Measurements from ENCODE around the gene AFF4. TPM values are rescaled to one million over a fixed set of nuclear protein-coding genes. Genes with fewer than 3 reads are reported as not detected.

The AFF4 gene
- polyA plus RNA-seq, 1 of the 3 experiments (the other 2 are of a cell fraction) = 8.1 TPM

- ChIA-PET POLR2A (interaction anchor here (1.5 kb wide), 1 partner anchor 20 kb away, joined by 7 read pairs; the partner anchor contains the start of genes GDF9 and UQCRQ), CTCF (no interaction called here)
- peaks cover 70 to 78% of the 10 kb centered on the region in 2 experiments for H3K36me3 ChIP-seq (replicated peaks in 1 of 2; ENCODE audit: control insufficient read depth in 1 of 2, insufficient read depth in 2 of 2, low read length in 1 of 2)
Observed at GRCh38 chr5:132886064-132886823, 77.2 kb downstream of the AFF4 start.

GRCh38 chr5:132884548-132884947 lies 78.9 kb downstream of the AFF4 start:
- TF ChIP-seq USF2 (IDR thresholded peaks at IDR 0.05; ENCODE audit: borderline replicate concordance, low read depth, low read length) = no peak
- TF ChIP-seq POLR2AphosphoS5 (IDR thresholded peaks at IDR 0.05; ENCODE audit: low read depth, low read length) = no peak
- TF ChIP-seq FOSL2 (IDR thresholded peaks at IDR 0.05; ENCODE audit: borderline replicate concordance, low read depth) = no peak
- 86% methylated on average over 2 of the region's 2 CpGs for WGBS (ENCODE audit: low lambda C conversion rate)
- peaks cover 71 to 80% of the 10 kb centered on the region in 2 experiments for H3K36me3 ChIP-seq (replicated peaks in 1 of 2; ENCODE audit: control insufficient read depth in 1 of 2, insufficient read depth in 2 of 2, low read length in 1 of 2)
- no peak overlapping the region for H3K4me3 ChIP-seq (ENCODE audit: low read depth in 2 of 2, low read length in 1 of 2)
- no peaks in the 10 kb centered on the region for H3K27me3 ChIP-seq (ENCODE audit: insufficient read depth)
- H3K9ac ChIP-seq = no peak overlapping the region
- no peak overlapping the region for H3K4me2 ChIP-seq
- H2AFZ ChIP-seq (ENCODE audit: low read depth) = no peak overlapping the region
- H3K79me2 ChIP-seq (ENCODE audit: insufficient read depth) = peaks cover 12% of the 10 kb centered on the region; the same call in 1 of the 2 replicates
- no peaks in the 10 kb centered on the region; a peak in 1 of 4 replicates for H3K4me1 ChIP-seq (ENCODE audit: control insufficient read depth in 1 of 2, insufficient read depth in 2 of 2, low read depth in 1 of 2, low read length in 1 of 2)
- peaks cover 44% of the 10 kb centered on the region for H3F3A ChIP-seq (replicated peaks; ENCODE audit: insufficient read depth)
- no peaks in the 10 kb centered on the region for H3K9me2 ChIP-seq
- peaks cover 5% of the 10 kb centered on the region; the same call in 1 of the 2 replicates for H4K20me1 ChIP-seq (ENCODE audit: insufficient read depth)
- H3K9me3 ChIP-seq = no peaks in the 10 kb centered on the region
- ChIA-PET CTCF (interaction anchor here (0.6 to 4.2 kb wide), 10 partner anchors 8 to 176 kb away, joined by 3 to 43 read pairs (median 8); partner anchors contain the start of genes GDF9, HSPA4, SHROOM1 and UQCRQ), POLR2A (interaction anchor here (1.5 kb wide), 1 partner anchor 18 kb away, joined by 7 read pairs; the partner anchor contains the start of genes GDF9 and UQCRQ)
- peak overlapping the region in 1 of 2 experiments; percentile 32; a peak in 1 of 4 replicates for H3K27ac ChIP-seq (ENCODE audit: low read depth in 2 of 2, low read length in 1 of 2)
- no peak for DNase-seq

More at GRCh38 chr5:132886064-132886823, 77.2 kb downstream of the AFF4 start:
- H3K79me2 ChIP-seq (ENCODE audit: insufficient read depth) = peaks cover 15% of the 10 kb centered on the region; the same call in 1 of the 2 replicates
- DNase-seq = no peak
- no peak overlapping the region for H2AFZ ChIP-seq (ENCODE audit: low read depth)
- no peak for TF ChIP-seq USF1 (IDR thresholded peaks at IDR 0.05; ENCODE audit: borderline replicate concordance, low read depth)
- H3K4me1 ChIP-seq (ENCODE audit: control insufficient read depth in 1 of 2, insufficient read depth in 2 of 2, low read depth in 1 of 2, low read length in 1 of 2) = no peaks in the 10 kb centered on the region
- peaks cover 43% of the 10 kb centered on the region for H3F3A ChIP-seq (replicated peaks; ENCODE audit: insufficient read depth)
- no peaks in the 10 kb centered on the region for H3K27me3 ChIP-seq (ENCODE audit: insufficient read depth)
- no peaks in the 10 kb centered on the region for H3K9me2 ChIP-seq
- no peaks in the 10 kb centered on the region for H3K9me3 ChIP-seq
- no peak overlapping the region for H3K4me2 ChIP-seq
- H3K4me3 ChIP-seq (ENCODE audit: low read depth in 2 of 2, low read length in 1 of 2) = no peak overlapping the region
- no peak overlapping the region for H3K9ac ChIP-seq
- 98% methylated on average over 11 of the region's 11 CpGs for WGBS (ENCODE audit: low lambda C conversion rate)
- H3K27ac ChIP-seq (ENCODE audit: low read depth in 2 of 2, low read length in 1 of 2) = no peak overlapping the region
- H4K20me1 ChIP-seq (ENCODE audit: insufficient read depth) = peaks cover 8% of the 10 kb centered on the region

- H3K79me2 ChIP-seq (ENCODE audit: insufficient read depth) = peaks cover 2% of the 10 kb centered on the region; the same call in 1 of the 2 replicates
- H3K27me3 ChIP-seq (ENCODE audit: insufficient read depth) = no peaks in the 10 kb centered on the region
- no peak overlapping the region for H3K4me2 ChIP-seq
- no peak overlapping the region for H2AFZ ChIP-seq (ENCODE audit: low read depth)
- H3K36me3 ChIP-seq (replicated peaks in 1 of 2; ENCODE audit: control insufficient read depth in 1 of 2, insufficient read depth in 2 of 2, low read length in 1 of 2) = peaks cover 74 to 81% of the 10 kb centered on the region in 2 experiments
- 55% methylated on average over 2 of the region's 2 CpGs for WGBS (ENCODE audit: low lambda C conversion rate)
- ChIA-PET POLR2A (no interaction called here), CTCF (interaction anchor here (0.8 to 4.2 kb wide), 32 partner anchors 9 to 599 kb away, joined by 3 to 43 read pairs (median 4); partner anchors contain the start of genes GDF9, HSPA4, SHROOM1 and UQCRQ)
- H3K9me3 ChIP-seq = no peaks in the 10 kb centered on the region
- no peak overlapping the region for H3K4me3 ChIP-seq (ENCODE audit: low read depth in 2 of 2, low read length in 1 of 2)
- peaks cover 5% of the 10 kb centered on the region; the same call in 1 of the 2 replicates for H4K20me1 ChIP-seq (ENCODE audit: insufficient read depth)
- no peaks in the 10 kb centered on the region for H3K9me2 ChIP-seq
- no peak overlapping the region for H3K9ac ChIP-seq
- H3F3A ChIP-seq (replicated peaks; ENCODE audit: insufficient read depth) = peaks cover 37% of the 10 kb centered on the region
- peak; percentile 53 for DNase-seq
- peak overlapping the region in 1 of 2 experiments; percentile 32; a peak in 2 of 4 replicates for H3K27ac ChIP-seq (ENCODE audit: low read depth in 2 of 2, low read length in 1 of 2)
- no peaks in the 10 kb centered on the region; a peak in 1 of 4 replicates for H3K4me1 ChIP-seq (ENCODE audit: control insufficient read depth in 1 of 2, insufficient read depth in 2 of 2, low read depth in 1 of 2, low read length in 1 of 2)
- no peak for TF ChIP-seq ZBTB33 (IDR thresholded peaks at IDR 0.05; ENCODE audit: borderline replicate concordance, low read depth)
- TF ChIP-seq RAD21 (IDR thresholded peaks at IDR 0.05; ENCODE audit: low read length) = peak; percentile 65
- TF ChIP-seq CHD2 (IDR thresholded peaks at IDR 0.05; ENCODE audit: low read length, partially characterized antibody) = no peak
- no peak for TF ChIP-seq ELF1 (IDR thresholded peaks at IDR 0.05)
- no peak for TF ChIP-seq RXRA (IDR thresholded peaks at IDR 0.05; ENCODE audit: borderline replicate concordance, low read depth)
- TF ChIP-seq IRF3 (IDR thresholded peaks at IDR 0.05; ENCODE audit: low read depth, low read length) = no peak
- peak; percentile 80 for TF ChIP-seq SMC3 (IDR thresholded peaks at IDR 0.05; ENCODE audit: low read depth, low read length)
- TF ChIP-seq FOSL2 (IDR thresholded peaks at IDR 0.05; ENCODE audit: borderline replicate concordance, low read depth) = no peak
- TF ChIP-seq SIN3A (IDR thresholded peaks at IDR 0.05; ENCODE audit: borderline replicate concordance, low read depth, low read length) = no peak
Observed at GRCh38 chr5:132883261-132883834, 80.1 kb downstream of the AFF4 start.
